Suprapubic skin (tissue), 4 donors: ENCODE data around the gene DPM1. TPM values are rescaled to one million over a fixed set of nuclear protein-coding genes. Genes with fewer than 3 reads are reported as not detected.

ENCODE experiments used
- DNase-seq, 2 donors: peaks; one replicate each; pipeline ENCODE4 v3.0.0-alpha.2; 2019; ENCODE audit warnings: low spot score in 2 of 2
- H3K27ac ChIP-seq: fragments of 200-600 bp; sonication (generic); one replicate; pipeline ENCODE4 v1.5.1; 2019
- H3K27me3 ChIP-seq: fragments of 200-600 bp; sonication (generic); one replicate; pipeline ENCODE4 v1.5.1; 2019
- H3K36me3 ChIP-seq: fragments of 200-600 bp; sonication (generic); one replicate; pipeline ENCODE4 v1.5.1; 2019
- H3K4me1 ChIP-seq: fragments of 200-600 bp; sonication (generic); one replicate; pipeline ENCODE4 v1.5.1; 2019
- H3K4me3 ChIP-seq: fragments of 200-600 bp; sonication (generic); one replicate; pipeline ENCODE4 v1.5.1; 2019; ENCODE audit warnings: mild to moderate bottlenecking
- H3K9me3 ChIP-seq: fragments of 200-600 bp; sonication (generic); one replicate; pipeline ENCODE4 v1.5.1; 2019
- CTCF ChIP-seq, 2 donors: fragments of 200-600 bp in 1 of 2; fragments of 450-650 bp in 1 of 2; sonication (generic) in 1 of 2; IDR thresholded peaks; one replicate each; pipeline ENCODE4 v1.5.1; 2016 to 2019; ENCODE audit warnings: antibody characterized with exemption in 2 of 2, mild to moderate bottlenecking in 1 of 2, moderate library complexity in 1 of 2
- EP300 ChIP-seq: sonication (generic); formaldehyde crosslinking; IDR thresholded peaks from one replicate; pipeline ENCODE4 v1.6.1; 2017; ENCODE audit warnings: antibody characterized with exemption
- POLR2A ChIP-seq, 2 donors: fragments of 450-650 bp; IDR thresholded peaks; one replicate each; pipeline ENCODE4 v1.6.1; 2017; ENCODE audit warnings: antibody characterized with exemption in 2 of 2, mild to moderate bottlenecking in 2 of 2, moderate library complexity in 2 of 2
- POLR2AphosphoS5 ChIP-seq, 3 donors: sonication (generic); formaldehyde crosslinking; IDR thresholded peaks; one replicate each; pipeline ENCODE4 v1.6.1; 2017; ENCODE audit warnings: antibody characterized with exemption in 3 of 3
- WGBS: methylation state at CpG from one replicate; pipeline ENCODE4 v1.1.5; 2018; 5-methylcytosine and 5-hydroxymethylcytosine counted together
- total RNA-seq, 4 donors: library from RNA; depleted of rRNA; stranded (reverse); fragments of >200 nt; gene quantifications; one replicate each; pipeline ENCODE4 v1.1.0, GENCODE V29; 2016

Gene DPM1
- total RNA-seq, 4 donors from 2014 or later = 30.5 to 54.3 (median 41.5) TPM

GRCh38 chr20:51003753-51004152 lies 45.4 kb upstream of the DPM1 start:
- DNase-seq = no peak

DNA sequence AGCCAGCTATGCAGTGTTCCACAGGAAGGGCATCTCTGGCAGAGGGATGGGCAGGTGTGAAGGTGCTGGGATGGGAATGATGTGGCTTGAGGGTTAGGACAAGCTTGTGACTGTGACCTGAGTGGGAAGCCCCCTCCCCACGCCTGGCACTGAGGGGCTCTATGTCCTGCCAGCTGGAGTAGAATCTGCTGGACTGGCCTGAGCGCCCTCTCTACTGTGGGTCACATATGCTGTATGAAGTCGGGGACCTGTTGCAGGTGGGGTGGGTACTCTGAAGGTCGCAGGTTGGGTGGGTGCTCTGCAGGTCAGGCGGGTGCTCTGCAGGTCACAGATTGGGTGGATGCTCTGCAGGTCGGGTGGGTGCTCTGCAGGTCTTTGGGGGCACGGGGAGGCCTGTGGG lies 44.3 kb upstream of the DPM1 start:
- DNase-seq = no peak
- H3K36me3 ChIP-seq = no peaks in the 10 kb centered on the region
- no peak overlapping the region for H3K27ac ChIP-seq
- H3K27me3 ChIP-seq = peaks cover 13% of the 10 kb centered on the region
- H3K9me3 ChIP-seq = no peaks in the 10 kb centered on the region
- 87% methylated on average over 5 of the region's 7 CpGs for WGBS
- TF ChIP-seq EP300 (no peak), POLR2A (IDR thresholded peaks at IDR 0.05) (no peak), CTCF (IDR thresholded peaks at IDR 0.05) (no peak), POLR2AphosphoS5 (IDR thresholded peaks at IDR 0.05) (no peak)
- H3K4me1 ChIP-seq = no peaks in the 10 kb centered on the region
- no peak overlapping the region for H3K4me3 ChIP-seq

More at GRCh38 chr20:51003753-51004152, 45.4 kb upstream of the DPM1 start:
- H3K27me3 ChIP-seq = peaks cover 13% of the 10 kb centered on the region
- no peak overlapping the region for H3K27ac ChIP-seq
- 84% methylated on average over 19 of the region's 21 CpGs for WGBS
- H3K36me3 ChIP-seq = no peaks in the 10 kb centered on the region
- H3K4me3 ChIP-seq = no peak overlapping the region
- H3K9me3 ChIP-seq = no peaks in the 10 kb centered on the region
- no peak for TF ChIP-seq CTCF (IDR thresholded peaks at IDR 0.05)
- TF ChIP-seq POLR2AphosphoS5 (IDR thresholded peaks at IDR 0.05) = no peak
- no peak for TF ChIP-seq EP300
- no peak for TF ChIP-seq POLR2A (IDR thresholded peaks at IDR 0.05)
- H3K4me1 ChIP-seq = no peaks in the 10 kb centered on the region

DNA sequence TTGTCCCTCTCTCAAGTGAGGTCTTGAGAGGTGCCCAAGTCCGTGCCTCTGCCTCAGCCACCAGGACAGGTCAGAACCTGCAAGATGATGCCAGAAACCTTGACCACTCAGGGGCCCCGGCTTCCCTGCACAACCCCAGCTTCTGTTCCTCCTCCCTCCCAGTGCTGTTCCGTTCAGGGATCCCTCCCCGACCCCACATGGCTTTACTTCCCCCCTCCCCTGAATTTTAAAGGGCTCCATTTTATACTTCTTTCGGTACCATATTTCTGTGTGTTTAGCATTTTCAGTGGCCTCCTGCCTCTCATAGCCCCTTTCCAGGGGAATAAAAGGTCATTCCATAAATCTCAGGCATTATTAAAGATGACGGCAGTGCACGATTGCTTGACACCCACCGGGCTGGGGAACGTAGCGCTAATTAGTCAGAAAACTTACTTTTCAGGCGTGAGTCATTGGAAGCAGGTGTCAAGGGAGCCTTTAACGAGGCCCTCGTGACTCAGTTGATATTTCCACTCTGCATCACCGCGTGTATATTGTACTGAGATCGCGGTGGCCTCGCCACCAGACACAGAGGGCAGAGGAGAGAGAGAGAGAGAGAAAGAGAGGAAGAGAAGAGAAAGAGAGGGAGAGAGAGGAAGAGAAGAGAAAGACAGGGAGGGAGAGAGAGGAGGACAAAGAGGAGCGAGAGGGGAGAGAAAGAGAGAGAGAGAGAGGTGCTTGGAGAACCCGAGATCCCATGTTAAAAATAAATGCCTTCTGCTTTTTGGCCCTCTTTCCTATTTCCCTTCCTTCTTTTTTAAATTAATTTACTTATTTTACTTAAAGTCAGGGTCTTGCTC lies 43.3 kb upstream of the DPM1 start:
- Histone ChIP-seq H3K4me3 (no peak overlapping the region), H3K27me3 (peaks cover 13% of the 10 kb centered on the region), H3K9me3 (no peaks in the 10 kb centered on the region), H3K27ac (no peak overlapping the region), H3K4me1 (no peaks in the 10 kb centered on the region), H3K36me3 (no peaks in the 10 kb centered on the region)
- TF ChIP-seq POLR2AphosphoS5 (IDR thresholded peaks at IDR 0.05) (no peak), CTCF (IDR thresholded peaks at IDR 0.05) (no peak), POLR2A (IDR thresholded peaks at IDR 0.05) (no peak), EP300 (no peak)
- DNase-seq = no peak
- 85% methylated on average over 20 of the region's 20 CpGs for WGBS

GRCh38 chr20:50999355-50999754 lies 41.0 kb upstream of the DPM1 start:
- no peak for TF ChIP-seq POLR2AphosphoS5 (IDR thresholded peaks at IDR 0.05)
- H3K27ac ChIP-seq = no peak overlapping the region
- H3K4me3 ChIP-seq = no peak overlapping the region
- no peak for DNase-seq
- no peaks in the 10 kb centered on the region for H3K4me1 ChIP-seq
- WGBS = 96% methylated on average over 4 of the region's 4 CpGs
- H3K27me3 ChIP-seq = peaks cover 9% of the 10 kb centered on the region
- H3K9me3 ChIP-seq = no peaks in the 10 kb centered on the region
- H3K36me3 ChIP-seq = no peaks in the 10 kb centered on the region

GRCh38 chr20:50996901-50997865 lies 38.9 kb upstream of the DPM1 start:
- Histone ChIP-seq H3K36me3 (no peaks in the 10 kb centered on the region), H3K4me3 (no peak overlapping the region), H3K9me3 (no peaks in the 10 kb centered on the region), H3K27ac (no peak overlapping the region), H3K27me3 (peaks cover 3% of the 10 kb centered on the region), H3K4me1 (no peaks in the 10 kb centered on the region)
- no peak for TF ChIP-seq EP300
- TF ChIP-seq POLR2A (IDR thresholded peaks at IDR 0.05) = no peak
- TF ChIP-seq POLR2AphosphoS5 (IDR thresholded peaks at IDR 0.05) = no peak
- no peak for TF ChIP-seq CTCF (IDR thresholded peaks at IDR 0.05)
- DNase-seq = no peak
- 58% methylated on average over 10 of the region's 10 CpGs for WGBS
